KBM-7 (cell line): ENCODE measurements around the gene CPED1.
"Not testable (repeated sequence)": the region's sequence is repeated elsewhere in the genome, so short reads cannot be mapped to it uniquely, and the experiment has no call there.

ENCODE experiments used
- DNase-seq: peaks from one replicate; pipeline ENCODE4 v3.0.0-alpha.2; 2015
- in situ Hi-C: fragments of 300-500 bp; cut with MboI; formaldehyde crosslinking; loops from 2 replicates; pipeline ENCODE4 v1.14.3; 2020; ENCODE audit warnings: low sequenced_read_pairs, low pct_unique_long_range_greater_than_20kb, mixed read lengths

CPED1 gene

GRCh38 chr7:121049897-121050296 lies 61.4 kb downstream of the CPED1 start:
- no peak for DNase-seq
- in situ Hi-C loops: no loop called here

GRCh38 chr7:121053219-121053618 lies 64.7 kb downstream of the CPED1 start:
- DNase-seq: no peak
- in situ Hi-C loops: no loop called here

- in situ Hi-C loops: no loop called here
Observed at GRCh38 chr7:121054925-121055324, 66.4 kb downstream of the CPED1 start.

GRCh38 chr7:121057878-121058277 lies 69.4 kb downstream of the CPED1 start:
- in situ Hi-C loops: no loop called here

More at GRCh38 chr7:121054925-121055324, 66.4 kb downstream of the CPED1 start:
- no peak for DNase-seq

GRCh38 chr7:121058975-121059374 lies 70.5 kb downstream of the CPED1 start:
- DNase-seq: no peak
- in situ Hi-C loops: no loop called here

More at GRCh38 chr7:121057878-121058277, 69.4 kb downstream of the CPED1 start:
- DNase-seq: no peak

- DNase-seq, in situ Hi-C loops: not testable (repeated sequence)
Observed at GRCh38 chr7:121059979-121060509, 71.5 kb downstream of the CPED1 start.

- in situ Hi-C loops: no loop called here
- no peak for DNase-seq
Observed at GRCh38 chr7:121061677-121062582, 73.4 kb downstream of the CPED1 start.

GRCh38 chr7:121062671-121063279 lies 74.3 kb downstream of the CPED1 start:
- in situ Hi-C loops: no loop called here
- DNase-seq: no peak

- DNase-seq, in situ Hi-C loops: not testable (repeated sequence)
Observed at GRCh38 chr7:121067717-121068116, 79.2 kb downstream of the CPED1 start.

GRCh38 chr7:121069346-121070100 lies 81.0 kb downstream of the CPED1 start:
- DNase-seq: no peak
- in situ Hi-C loops: loop anchor here (10.0 kb wide), 1 partner anchor 85 kb away; the partner anchor contains the start of gene CPED1

GRCh38 chr7:121071132-121071531 lies 82.6 kb downstream of the CPED1 start:
- no peak for DNase-seq
- in situ Hi-C loops: loop anchor here (10.0 kb wide), 1 partner anchor 86 kb away; the partner anchor contains the start of gene CPED1

GRCh38 chr7:121071662-121072061 lies 83.2 kb downstream of the CPED1 start:
- in situ Hi-C loops: loop anchor here (10.0 kb wide), 1 partner anchor 87 kb away; the partner anchor contains the start of gene CPED1
- DNase-seq: no peak

- in situ Hi-C loops: loop anchor here (10.0 kb wide), 1 partner anchor 88 kb away; the partner anchor contains the start of gene CPED1
- no peak for DNase-seq
Observed at GRCh38 chr7:121072826-121073225, 84.3 kb downstream of the CPED1 start.

- in situ Hi-C loops: loop anchor here (10.0 kb wide), 1 partner anchor 89 kb away; the partner anchor contains the start of gene CPED1
- no peak for DNase-seq
Observed at GRCh38 chr7:121073463-121074099, 85.1 kb downstream of the CPED1 start.

- DNase-seq: not testable (repeated sequence)
- in situ Hi-C loops: loop anchor here (10.0 kb wide), 1 partner anchor 91 kb away; the partner anchor contains the start of gene CPED1
Observed at GRCh38 chr7:121075424-121075841, 86.9 kb downstream of the CPED1 start.

GRCh38 chr7:121075952-121076349 lies 87.4 kb downstream of the CPED1 start:
- in situ Hi-C loops: loop anchor here (10.0 kb wide), 1 partner anchor 91 kb away; the partner anchor contains the start of gene CPED1
- no peak for DNase-seq

GRCh38 chr7:121076350-121077164 lies 88.0 kb downstream of the CPED1 start:
- in situ Hi-C loops: loop anchor here (10.0 kb wide), 1 partner anchor 92 kb away; the partner anchor contains the start of gene CPED1
- DNase-seq: no peak
